A673 (cell line): ENCODE measurements around the gene TRAF6. TPM values are rescaled to one million over a fixed set of nuclear protein-coding genes. Genes with fewer than 3 reads are reported as not detected.

ENCODE experiments used
- BruUV-seq: library from RNA; stranded (reverse); fragments of 400-500 nt; replicated peaks from 2 replicates; lab custom pipeline; 2021; lab: Mats Ljungman, UMichigan
- CTCF ChIA-PET: fragments of 300-600 bp; sonication (Branson Sonifier 250); formaldehyde crosslinking; loops from one replicate; lab custom pipeline; 2022; ENCODE audit warnings: antibody characterized with exemption; lab: Charles Lee
- POLR2A ChIA-PET: fragments of 300-600 bp; sonication (Branson Sonifier 250); formaldehyde crosslinking; loops from one replicate; lab custom pipeline; 2022; ENCODE audit warnings: antibody characterized with exemption; ENCODE audit not compliant: low non-redundant PET; lab: Charles Lee
- DNase-seq: peaks from one replicate; pipeline ENCODE4 v3.0.0-alpha.2; 2015; ENCODE audit warnings: low spot score
- H3K27ac ChIP-seq: fragments of 200-600 bp; sonication (generic); 2 replicates; pipeline ENCODE4 v1.5.1; 2016; ENCODE audit warnings: mixed run types, low read depth, mild to moderate bottlenecking, mixed read lengths, antibody characterized with exemption, low read length; ENCODE audit not compliant: poor library complexity, severe bottlenecking
- H3K27me3 ChIP-seq: fragments of 200-600 bp; sonication (generic); replicated peaks from 2 replicates; pipeline ENCODE4 v1.6.1; 2017; ENCODE audit warnings: mixed run types, low read depth, mild to moderate bottlenecking, mixed read lengths, antibody characterized with exemption, low read length; ENCODE audit not compliant: insufficient read depth, poor library complexity
- H3K36me3 ChIP-seq: fragments of 200-600 bp; sonication (generic); 2 replicates; pipeline ENCODE4 v1.6.1; 2016; ENCODE audit warnings: mixed run types, mild to moderate bottlenecking, mixed read lengths, antibody characterized with exemption, low read length; ENCODE audit not compliant: insufficient read depth, poor library complexity, severe bottlenecking
- H3K4me1 ChIP-seq: fragments of 200-600 bp; sonication (generic); 2 replicates; pipeline ENCODE4 v1.6.1; 2017; ENCODE audit warnings: mixed run types, mild to moderate bottlenecking, mixed read lengths, antibody characterized with exemption, low read length; ENCODE audit not compliant: insufficient read depth, poor library complexity, severe bottlenecking
- H3K4me3 ChIP-seq: fragments of 200-600 bp; sonication (generic); 2 replicates; pipeline ENCODE4 v1.5.1; 2016; ENCODE audit warnings: low read depth, mixed run types, mild to moderate bottlenecking, mixed read lengths, low read length; ENCODE audit not compliant: poor library complexity, severe bottlenecking
- H3K9me3 ChIP-seq: fragments of 200-600 bp; sonication (generic); 2 replicates; pipeline ENCODE4 v1.6.1; 2016; ENCODE audit warnings: mixed run types, low read depth, mild to moderate bottlenecking, mixed read lengths, antibody characterized with exemption, low read length; ENCODE audit not compliant: poor library complexity, severe bottlenecking
- EZH2 ChIP-seq: fragments of 200-600 bp; sonication (generic); IDR thresholded peaks from 2 replicates; pipeline ENCODE4 v1.6.1; 2017; ENCODE audit warnings: borderline replicate concordance, low read depth, mild to moderate bottlenecking, mixed read lengths, antibody characterized with exemption, low read length; ENCODE audit not compliant: poor library complexity, severe bottlenecking
- intact Hi-C: fragments of 100-400 bp; cut with micrococcal nuclease; formaldehyde crosslinking; loops from one replicate; pipeline ENCODE4 v1.10.0; 2022; ENCODE audit not compliant: unreplicated experiment
- total RNA-seq: library from RNA; stranded (reverse); gene quantifications from 2 replicates; pipeline ENCODE4 v1.2.3, GENCODE V29; 2021
- TF ChIP-seq, protein P1 (sequence below): fragments of 300-800, 200-600 bp; sonication (generic); conservative IDR thresholded peaks from 2 replicates; pipeline ENCODE4 v1.5.1; 2017; ENCODE audit warnings: low read depth, mild to moderate bottlenecking, antibody characterized with exemption, low read length, moderate library complexity, mixed read lengths

The TRAF6 gene
- total RNA-seq, 1 experiment from 2014 or later, result 28.6 TPM

DNA sequence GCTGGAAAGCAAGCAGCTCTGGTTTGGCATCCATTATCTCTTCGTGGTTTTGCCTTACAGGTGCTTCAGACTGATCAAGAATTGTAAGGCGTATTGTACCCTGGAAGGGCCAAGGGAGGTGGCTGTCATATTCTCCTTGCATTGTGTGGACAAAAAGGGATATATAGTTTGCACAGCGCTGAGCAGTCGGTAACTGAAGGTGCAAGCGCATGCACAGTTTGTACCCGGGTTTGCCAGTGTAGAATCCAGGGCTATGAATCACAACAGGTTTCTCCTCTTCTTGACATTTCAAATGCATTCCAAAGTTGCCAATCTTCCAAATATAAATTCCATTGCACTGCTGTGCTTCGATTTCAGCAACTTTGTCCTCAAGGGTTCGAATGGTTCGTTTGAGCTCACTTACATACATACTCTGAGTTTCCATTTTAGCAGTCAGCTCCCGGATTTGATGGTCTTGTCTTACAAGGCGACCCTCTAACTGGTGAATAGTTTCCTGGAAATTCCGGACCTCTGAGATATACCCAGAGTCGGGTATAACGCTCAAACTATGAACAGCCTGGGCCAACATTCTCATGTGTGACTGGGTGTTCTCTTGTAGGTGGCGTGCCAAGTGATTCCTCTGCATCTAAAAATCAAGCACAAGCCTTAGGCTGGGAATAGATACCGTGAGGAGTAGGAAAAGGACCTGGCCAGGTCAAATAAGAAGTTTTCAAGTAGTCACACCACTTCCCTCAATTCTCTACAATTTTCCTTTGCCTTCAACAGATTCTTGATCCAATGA, 19.9 kb downstream of the TRAF6 start:
- Histone ChIP-seq H3K4me3 (no peak overlapping the region), H3K4me1 (peaks cover 37% of the 10 kb centered on the region), H3K36me3 (peaks cover 63% of the 10 kb centered on the region), H3K27me3 (no peaks in the 10 kb centered on the region), H3K9me3 (no peaks in the 10 kb centered on the region), H3K27ac (no peak overlapping the region)
- no peak for DNase-seq
- ChIA-PET POLR2A (no interaction called here), CTCF (interaction anchor here (0.5 kb wide), 1 partner anchor 114 kb away, joined by 6 read pairs; no protein-coding TSS in a partner anchor)
- TF ChIP-seq, protein P1, sequence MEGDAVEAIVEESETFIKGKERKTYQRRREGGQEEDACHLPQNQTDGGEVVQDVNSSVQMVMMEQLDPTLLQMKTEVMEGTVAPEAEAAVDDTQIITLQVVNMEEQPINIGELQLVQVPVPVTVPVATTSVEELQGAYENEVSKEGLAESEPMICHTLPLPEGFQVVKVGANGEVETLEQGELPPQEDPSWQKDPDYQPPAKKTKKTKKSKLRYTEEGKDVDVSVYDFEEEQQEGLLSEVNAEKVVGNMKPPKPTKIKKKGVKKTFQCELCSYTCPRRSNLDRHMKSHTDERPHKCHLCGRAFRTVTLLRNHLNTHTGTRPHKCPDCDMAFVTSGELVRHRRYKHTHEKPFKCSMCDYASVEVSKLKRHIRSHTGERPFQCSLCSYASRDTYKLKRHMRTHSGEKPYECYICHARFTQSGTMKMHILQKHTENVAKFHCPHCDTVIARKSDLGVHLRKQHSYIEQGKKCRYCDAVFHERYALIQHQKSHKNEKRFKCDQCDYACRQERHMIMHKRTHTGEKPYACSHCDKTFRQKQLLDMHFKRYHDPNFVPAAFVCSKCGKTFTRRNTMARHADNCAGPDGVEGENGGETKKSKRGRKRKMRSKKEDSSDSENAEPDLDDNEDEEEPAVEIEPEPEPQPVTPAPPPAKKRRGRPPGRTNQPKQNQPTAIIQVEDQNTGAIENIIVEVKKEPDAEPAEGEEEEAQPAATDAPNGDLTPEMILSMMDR, result no peak
- no peak for TF ChIP-seq EZH2
- BruUV-seq, result no TSS peak
- intact Hi-C loops, result loop anchor here (5.0 kb wide), 2 partner anchors 108 to 183 kb away; no protein-coding TSS in a partner anchor

DNA sequence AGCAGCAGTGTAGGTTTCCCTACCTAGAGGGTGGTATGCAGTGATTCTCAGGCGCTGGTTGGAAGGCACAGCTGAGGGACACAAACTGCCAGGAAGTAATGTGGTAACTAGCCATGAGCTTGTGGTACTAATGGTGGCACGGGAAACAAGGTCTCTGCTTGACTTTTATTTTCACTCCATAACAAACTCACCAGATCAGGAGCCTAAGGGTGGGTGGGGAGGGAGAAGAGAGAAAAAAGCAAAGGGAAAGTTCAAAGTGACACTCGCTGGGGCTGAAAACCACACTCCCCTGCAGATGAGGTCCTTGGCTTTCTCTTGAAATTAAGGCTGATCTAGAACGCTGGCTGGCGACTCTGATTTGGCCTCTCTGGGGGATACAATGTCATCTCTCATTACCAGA, 22.0 kb downstream of the TRAF6 start:
- peak overlapping the region; percentile 11 for H3K4me3 ChIP-seq
- TF ChIP-seq, protein P1, result no peak
- TF ChIP-seq EZH2, result no peak
- H3K27ac ChIP-seq, result peak overlapping the region; percentile 57
- CTCF ChIA-PET, result interaction anchor here (0.7 to 1.4 kb wide), 4 partner anchors 9 to 221 kb away, joined by 3 to 17 read pairs (median 6); no protein-coding TSS in a partner anchor
- no TSS peak for BruUV-seq
- no peaks in the 10 kb centered on the region for H3K9me3 ChIP-seq
- peaks cover 45% of the 10 kb centered on the region for H3K36me3 ChIP-seq
- no peaks in the 10 kb centered on the region for H3K27me3 ChIP-seq
- DNase-seq, result peak; percentile 82
- intact Hi-C loops, result loop anchor here (5.0 kb wide), 2 partner anchors 116 to 666 kb away; no protein-coding TSS in a partner anchor
- peaks cover 43% of the 10 kb centered on the region for H3K4me1 ChIP-seq
- POLR2A ChIA-PET, result interaction anchor here (0.5 to 0.7 kb wide), 3 partner anchors 114 to 1215 kb away, joined by 3 to 5 read pairs (median 4); no protein-coding TSS in a partner anchor

DNA sequence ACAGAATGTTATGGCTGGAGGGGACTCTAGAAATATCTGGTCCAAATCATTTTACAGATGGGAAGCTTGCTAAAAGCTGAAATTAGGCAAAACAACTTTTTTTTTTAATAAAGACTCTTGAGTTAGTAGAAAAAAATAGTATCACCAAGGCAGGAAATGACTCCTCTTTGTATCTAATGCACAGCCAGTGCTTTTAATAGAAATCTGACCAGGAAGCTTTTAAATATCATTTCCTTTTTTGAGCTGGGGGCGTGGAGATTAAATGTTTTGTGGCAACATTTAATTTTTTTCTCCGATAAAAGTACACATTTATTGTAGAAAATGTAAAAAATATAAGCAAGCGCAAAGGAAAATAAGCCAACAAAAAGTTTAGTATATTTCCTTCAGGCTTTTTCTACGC, 22.5 kb downstream of the TRAF6 start:
- intact Hi-C loops, result loop anchor here (5.0 kb wide), 2 partner anchors 115 to 665 kb away; no protein-coding TSS in a partner anchor
- peak; percentile 89 for DNase-seq
- Histone ChIP-seq H3K4me1 (peaks cover 43% of the 10 kb centered on the region), H3K27me3 (no peaks in the 10 kb centered on the region), H3K27ac (peak overlapping the region; percentile 57), H3K9me3 (no peaks in the 10 kb centered on the region), H3K36me3 (peaks cover 45% of the 10 kb centered on the region), H3K4me3 (peak overlapping the region; percentile 11)
- ChIA-PET CTCF (interaction anchor here (0.6 to 1.4 kb wide), 5 partner anchors 9 to 221 kb away, joined by 3 to 17 read pairs (median 4); no protein-coding TSS in a partner anchor), POLR2A (interaction anchor here (0.7 kb wide), 1 partner anchor 620 kb away, joined by 4 read pairs; no protein-coding TSS in a partner anchor)
- no TSS peak for BruUV-seq
- TF ChIP-seq, protein P1, result no peak
